Ishikawa (cell line): ENCODE measurements around the gene PRICKLE1.

Experiments used
- CEBPB ChIP-seq: IDR thresholded peaks from 2 replicates; pipeline ENCODE4 v1.6.1; 2012
- CREB1 ChIP-seq: IDR thresholded peaks from 2 replicates; pipeline ENCODE4 v1.6.1; 2012; ENCODE audit warnings: low read depth
- EP300 ChIP-seq: IDR thresholded peaks from 2 replicates; pipeline ENCODE4 v1.6.1; 2012; ENCODE audit warnings: borderline replicate concordance
- MAX ChIP-seq: IDR thresholded peaks from 2 replicates; pipeline ENCODE4 v1.6.1; 2012
- RAD21 ChIP-seq: IDR thresholded peaks from 2 replicates; pipeline ENCODE4 v1.6.1; 2012; ENCODE audit warnings: low read depth
- REST ChIP-seq: IDR thresholded peaks from 2 replicates; pipeline ENCODE4 v1.6.1; 2012; ENCODE audit warnings: low read depth, mild to moderate bottlenecking
- USF1 ChIP-seq: IDR thresholded peaks from 2 replicates; pipeline ENCODE4 v1.6.1; 2012

- TF ChIP-seq CEBPB, result no peak
- no peak for TF ChIP-seq USF1
- TF ChIP-seq RAD21, result peak; percentile 76
- TF ChIP-seq EP300, result no peak
- no peak; the same call in 1 of the 2 replicates for TF ChIP-seq MAX
- TF ChIP-seq REST, result no peak
- TF ChIP-seq CREB1, result no peak
These were observed 752 bp downstream of the PRICKLE1 start for GRCh38 chr12:42588524-42589464.
